HCT116 (cell line): ENCODE data around the gene IGF2BP3. TPM values are rescaled to one million over a fixed set of nuclear protein-coding genes. Genes with fewer than 3 reads are reported as not detected.

Experiments
- ATAC-seq: fragments of 200-7000 bp; cut with Tn5 transposase; 2 replicates; pipeline ENCODE4 v1.9.1; 2020; ENCODE audit warnings: mild to moderate bottlenecking, moderate library complexity
- BruUV-seq: library from RNA; stranded (reverse); fragments of 400-500 nt; replicated peaks from 2 replicates; lab custom pipeline; 2021; lab: Mats Ljungman, UMichigan
- CTCF ChIA-PET: fragments of 300-600 bp; sonication (Branson Sonifier 250); formaldehyde crosslinking; loops from one replicate; lab custom pipeline; 2021; ENCODE audit warnings: antibody characterized with exemption; lab: Charles Lee
- POLR2A ChIA-PET: fragments of 300-600, 350-600 bp; sonication (Branson Sonifier 250); formaldehyde crosslinking; loops from one replicate; lab custom pipeline; 2021; ENCODE audit warnings: antibody characterized with exemption; lab: Charles Lee
- RAD21 ChIA-PET, 2 experiments: fragments of 300-600 bp; sonication (Branson Sonifier 250); formaldehyde crosslinking; loops; one replicate each; lab custom pipeline; 2023; ENCODE audit warnings: low total read pairs in 2 of 2; ENCODE audit not compliant: uncharacterized antibody in 2 of 2, unreplicated experiment in 2 of 2, low non-redundant PET in 1 of 2; lab: Charles Lee
- DNase-seq: peaks from one replicate; pipeline ENCODE4 v3.0.0-alpha.2; 2010; ENCODE audit warnings: low read depth, low spot score
- H2AFZ ChIP-seq: fragments of 200-600 bp; shearing (Covaris generic), sonication (generic); 2 replicates; pipeline ENCODE4 v1.6.1; 2017; ENCODE audit warnings: low read depth, mixed run types, mixed read lengths, antibody characterized with exemption, low read length; ENCODE audit not compliant: poor library complexity, severe bottlenecking
- H3K27ac ChIP-seq: 2 replicates; pipeline ENCODE4 v1.5.1; 2012; ENCODE audit warnings: low read depth, low read length
- H3K27me3 ChIP-seq: fragments of 200-600 bp; sonication (generic); 2 replicates; pipeline ENCODE4 v1.6.1; 2016; ENCODE audit warnings: mixed run types, low read length, mixed read lengths; ENCODE audit not compliant: insufficient read depth
- H3K36me3 ChIP-seq, 2 experiments: fragments of 200-500 bp in 1 of 2; fragments of 200-600 bp in 1 of 2; sonication (Bioruptor generic) in 1 of 2; sonication (generic) in 1 of 2; 2 replicates each; pipeline versions ENCODE4 v1.5.1 to v1.6.1; 2014 to 2016; ENCODE audit warnings: low read length in 2 of 2, inconsistent platforms in 1 of 2, mixed read lengths in 1 of 2, mixed run types in 1 of 2; ENCODE audit not compliant: insufficient read depth in 2 of 2, control insufficient read depth in 1 of 2
- H3K4me1 ChIP-seq, 2 experiments: fragments of 200-600 bp in 1 of 2; sonication (generic) in 1 of 2; 2 replicates each; pipeline versions ENCODE4 v1.5.1 to v1.6.1; 2012 to 2017; ENCODE audit warnings: low read length in 2 of 2, inconsistent platforms in 1 of 2, mild to moderate bottlenecking in 1 of 2, mixed read lengths in 1 of 2, mixed run types in 1 of 2, moderate library complexity in 1 of 2; ENCODE audit not compliant: insufficient read depth in 2 of 2, control insufficient read depth in 1 of 2
- H3K4me2 ChIP-seq: fragments of 200-600 bp; sonication (generic); 2 replicates; pipeline ENCODE4 v1.6.1; 2017; ENCODE audit warnings: mixed run types, low read length, mixed read lengths
- H3K4me3 ChIP-seq, 2 experiments: fragments of 200-600 bp in 1 of 2; sonication (generic) in 1 of 2; replicated peaks in 1 of 2; 2 replicates each; pipeline ENCODE4 v1.5.1; 2011 to 2016; ENCODE audit warnings: low read length in 2 of 2, control low read depth in 1 of 2, low read depth in 1 of 2, mild to moderate bottlenecking in 1 of 2, mixed read lengths in 1 of 2, mixed run types in 1 of 2
- H3K79me2 ChIP-seq: fragments of 200-600 bp; sonication (generic); 2 replicates; pipeline ENCODE4 v1.6.1; 2017; ENCODE audit warnings: mild to moderate bottlenecking, mixed run types, low read length, moderate library complexity, mixed read lengths; ENCODE audit not compliant: insufficient read depth
- H3K9ac ChIP-seq: fragments of 200-600 bp; sonication (generic); 2 replicates; pipeline ENCODE4 v1.6.1; 2016; ENCODE audit warnings: low read length, mixed read lengths
- H3K9me2 ChIP-seq: fragments of 200-600 bp; sonication (generic), shearing (Covaris generic); 2 replicates; pipeline ENCODE4 v1.6.1; 2017; ENCODE audit warnings: mixed run types, mild to moderate bottlenecking, moderate library complexity; ENCODE audit not compliant: insufficient read depth
- H3K9me3 ChIP-seq, 2 experiments: fragments of 200-500 bp in 1 of 2; fragments of 200-600 bp in 1 of 2; sonication (Bioruptor generic) in 1 of 2; sonication (generic) in 1 of 2; 2 replicates each; pipeline ENCODE4 v1.6.1; 2014 to 2017; ENCODE audit warnings: low read length in 2 of 2, mixed read lengths in 2 of 2, inconsistent platforms in 1 of 2, low read depth in 1 of 2, mild to moderate bottlenecking in 1 of 2, mixed run types in 1 of 2, moderate library complexity in 1 of 2; ENCODE audit not compliant: control insufficient read depth in 1 of 2, insufficient read depth in 1 of 2
- H4K20me1 ChIP-seq: fragments of 200-600 bp; sonication (generic), shearing (Covaris generic); 2 replicates; pipeline ENCODE4 v1.6.1; 2017; ENCODE audit warnings: mixed run types, mild to moderate bottlenecking, moderate library complexity; ENCODE audit not compliant: insufficient read depth
- FOSL1 ChIP-seq: IDR thresholded peaks from 2 replicates; pipeline ENCODE4 v1.6.1; 2012; ENCODE audit warnings: low read depth
- MAX ChIP-seq: IDR thresholded peaks from 2 replicates; pipeline ENCODE4 v1.6.1; 2012
- REST ChIP-seq: IDR thresholded peaks from 2 replicates; pipeline ENCODE4 v1.6.1; 2012; ENCODE audit warnings: low read depth
- SIN3A ChIP-seq: IDR thresholded peaks from 2 replicates; pipeline ENCODE4 v1.6.1; 2012; ENCODE audit warnings: low read depth
- TCF7L2 ChIP-seq: IDR thresholded peaks from 2 replicates; pipeline ENCODE4 v1.7.0; 2011; ENCODE audit warnings: borderline replicate concordance, inconsistent platforms; ENCODE audit not compliant: insufficient read depth, insufficient read length; ENCODE audit errors: extremely low read depth
- ZBTB33 ChIP-seq: IDR thresholded peaks from 2 replicates; pipeline ENCODE4 v1.6.1; 2011; ENCODE audit warnings: mild to moderate bottlenecking, low read length, moderate library complexity; ENCODE audit not compliant: insufficient replicate concordance; ENCODE audit errors: extremely low read depth
- intact Hi-C: fragments of 100-400 bp; cut with micrococcal nuclease; formaldehyde crosslinking; loops from 2 replicates; pipeline ENCODE4 v1.10.0; 2022
- total RNA-seq: library from RNA; stranded (reverse); gene quantifications from one replicate; pipeline ENCODE4 v1.2.1, GENCODE V29; 2021; ENCODE audit not compliant: unreplicated experiment
- TF ChIP-seq, protein P1 (sequence below), 3 experiments: fragments of 200-600 bp in 1 of 3; sonication (generic) in 1 of 3; IDR thresholded peaks in 2 of 3; conservative IDR thresholded peaks in 1 of 3; 2 replicates each; pipeline ENCODE4 v1.5.1; 2012 to 2017; ENCODE audit warnings: low read depth in 2 of 3, low read length in 2 of 3, antibody characterized with exemption in 1 of 3, borderline replicate concordance in 1 of 3, control low read depth in 1 of 3, mild to moderate bottlenecking in 1 of 3, mixed read lengths in 1 of 3, mixed run types in 1 of 3, moderate library complexity in 1 of 3; ENCODE audit not compliant: insufficient read depth in 1 of 3

Gene IGF2BP3
- total RNA-seq, 1 experiment from 2014 or later = 79.1 TPM

DNA sequence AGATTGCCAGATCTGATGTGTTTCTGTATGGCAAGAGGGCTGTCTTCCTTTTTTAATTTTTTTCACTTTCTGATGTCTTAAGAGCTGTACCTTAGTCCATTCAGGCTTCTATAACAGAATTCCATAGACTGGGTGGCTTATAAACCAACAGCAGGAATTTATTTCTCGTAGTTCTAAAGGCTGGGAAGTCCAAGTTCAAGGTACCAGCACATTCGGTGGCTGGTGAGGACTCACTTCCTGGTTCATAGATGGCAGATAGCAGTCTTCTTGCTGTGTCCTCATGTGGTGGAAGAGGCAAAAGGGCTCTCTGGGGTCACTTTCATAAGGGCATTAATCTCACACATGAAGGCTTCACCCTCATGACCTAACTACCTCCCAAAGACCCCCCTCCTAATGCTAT is 202.9 kb downstream of the IGF2BP3 start:
- POLR2A ChIA-PET = no interaction called here
- intact Hi-C loops = no loop called here
- no TSS peak for BruUV-seq
- H3K9me2 ChIP-seq = no peaks in the 10 kb centered on the region
- H3K36me3 ChIP-seq = no peaks in the 10 kb centered on the region
- CTCF ChIA-PET = interaction anchor here (1.6 kb wide), 1 partner anchor 279 kb away, joined by 5 read pairs; no protein-coding TSS in a partner anchor
- H3K9me3 ChIP-seq = no peaks in the 10 kb centered on the region
- no peak for DNase-seq
- no peak for ATAC-seq
- H3K4me3 ChIP-seq = no peak overlapping the region
- no peak overlapping the region for H3K4me2 ChIP-seq
- H2AFZ ChIP-seq = no peak overlapping the region
- H3K9ac ChIP-seq = no peak overlapping the region
- H3K27me3 ChIP-seq = no peaks in the 10 kb centered on the region
- no peak overlapping the region for H3K27ac ChIP-seq
- RAD21 ChIA-PET = no interaction called here
- no peaks in the 10 kb centered on the region for H4K20me1 ChIP-seq
- no peaks in the 10 kb centered on the region for H3K79me2 ChIP-seq
- H3K4me1 ChIP-seq = peaks cover 0 to 4% of the 10 kb centered on the region in 2 experiments; a peak in 1 of 4 replicates
- TF ChIP-seq SIN3A (no peak), TCF7L2 (no peak), ZBTB33 (no peak), FOSL1 (no peak), MAX (no peak), REST (no peak)
- TF ChIP-seq, protein P1, sequence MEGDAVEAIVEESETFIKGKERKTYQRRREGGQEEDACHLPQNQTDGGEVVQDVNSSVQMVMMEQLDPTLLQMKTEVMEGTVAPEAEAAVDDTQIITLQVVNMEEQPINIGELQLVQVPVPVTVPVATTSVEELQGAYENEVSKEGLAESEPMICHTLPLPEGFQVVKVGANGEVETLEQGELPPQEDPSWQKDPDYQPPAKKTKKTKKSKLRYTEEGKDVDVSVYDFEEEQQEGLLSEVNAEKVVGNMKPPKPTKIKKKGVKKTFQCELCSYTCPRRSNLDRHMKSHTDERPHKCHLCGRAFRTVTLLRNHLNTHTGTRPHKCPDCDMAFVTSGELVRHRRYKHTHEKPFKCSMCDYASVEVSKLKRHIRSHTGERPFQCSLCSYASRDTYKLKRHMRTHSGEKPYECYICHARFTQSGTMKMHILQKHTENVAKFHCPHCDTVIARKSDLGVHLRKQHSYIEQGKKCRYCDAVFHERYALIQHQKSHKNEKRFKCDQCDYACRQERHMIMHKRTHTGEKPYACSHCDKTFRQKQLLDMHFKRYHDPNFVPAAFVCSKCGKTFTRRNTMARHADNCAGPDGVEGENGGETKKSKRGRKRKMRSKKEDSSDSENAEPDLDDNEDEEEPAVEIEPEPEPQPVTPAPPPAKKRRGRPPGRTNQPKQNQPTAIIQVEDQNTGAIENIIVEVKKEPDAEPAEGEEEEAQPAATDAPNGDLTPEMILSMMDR (IDR thresholded peaks at IDR 0.05 in 2 of 3, conservative IDR thresholded peaks at IDR 0.05 in 1 of 3; ENCODE audit: borderline replicate concordance in 1 of 3, insufficient read depth in 1 of 3, low read depth in 2 of 3, low read length in 2 of 3) = no peak
